ENCODE results near the gene SIRPA. TPM values are rescaled to one million over a fixed set of nuclear protein-coding genes. Genes with fewer than 3 reads are reported as not detected.

The SIRPA gene
- polyA plus RNA-seq, 4 donors = 11.4 to 40.8 (median 22.4) TPM

GRCh38 chr20:1941226-1941625 is 46.0 kb downstream of the SIRPA start:
- H3K9me3 ChIP-seq (ENCODE audit: control insufficient read depth in 2 of 2, insufficient read depth in 1 of 2, low read depth in 1 of 2, low read length in 1 of 2) = no peaks in the 10 kb centered on the region
- H3K27me3 ChIP-seq (ENCODE audit: control insufficient read depth in 3 of 3, insufficient read depth in 3 of 3, low read length in 3 of 3) = peaks cover 0 to 5% (median 0%) of the 10 kb centered on the region in 3 donors
- peaks cover 0 to 20% (median 0%) of the 10 kb centered on the region in 3 donors for H3K36me3 ChIP-seq (ENCODE audit: control insufficient read depth in 3 of 3, insufficient read depth in 2 of 3, low read depth in 1 of 3, low read length in 3 of 3)
- H3K27ac ChIP-seq (ENCODE audit: low read depth in 1 of 3, low read length in 2 of 3) = no peak overlapping the region
- 58 to 70% (median 68%) methylated on average over 8 of the region's 8 CpGs for WGBS, 3 donors
- H3K4me1 ChIP-seq (ENCODE audit: control insufficient read depth in 3 of 3, insufficient read depth in 2 of 3, low read depth in 1 of 3, low read length in 2 of 3) = peaks cover 0 to 27% (median 2%) of the 10 kb centered on the region in 3 donors
- H3K4me3 ChIP-seq (ENCODE audit: low read depth in 1 of 3, low read length in 3 of 3) = no peak overlapping the region
- DNase-seq (no peak), FAIRE-seq (no peak)

GRCh38 chr20:1942061-1942460 is 46.9 kb downstream of the SIRPA start:
- 83 to 84% (median 83%) methylated on average over 7 of the region's 7 CpGs for WGBS, 3 donors
- FAIRE-seq (no peak), DNase-seq (no peak)
- H3K36me3 ChIP-seq (ENCODE audit: control insufficient read depth in 3 of 3, insufficient read depth in 2 of 3, low read depth in 1 of 3, low read length in 3 of 3) = peaks cover 0 to 20% (median 0%) of the 10 kb centered on the region in 3 donors
- no peaks in the 10 kb centered on the region for H3K9me3 ChIP-seq (ENCODE audit: control insufficient read depth in 2 of 2, insufficient read depth in 1 of 2, low read depth in 1 of 2, low read length in 1 of 2)
- H3K27me3 ChIP-seq (ENCODE audit: control insufficient read depth in 3 of 3, insufficient read depth in 3 of 3, low read length in 3 of 3) = peaks cover 0 to 13% (median 2%) of the 10 kb centered on the region in 3 donors
- H3K4me1 ChIP-seq (ENCODE audit: control insufficient read depth in 3 of 3, insufficient read depth in 2 of 3, low read depth in 1 of 3, low read length in 2 of 3) = peaks cover 0 to 33% (median 2%) of the 10 kb centered on the region in 3 donors
- no peak overlapping the region for H3K27ac ChIP-seq (ENCODE audit: low read depth in 1 of 3, low read length in 2 of 3)
- H3K4me3 ChIP-seq (ENCODE audit: low read depth in 1 of 3, low read length in 3 of 3) = no peak overlapping the region

- H3K4me3 ChIP-seq (ENCODE audit: low read depth in 1 of 3, low read length in 3 of 3) = no peak overlapping the region
- H3K4me1 ChIP-seq (ENCODE audit: control insufficient read depth in 3 of 3, insufficient read depth in 2 of 3, low read depth in 1 of 3, low read length in 2 of 3) = peaks cover 0 to 37% (median 2%) of the 10 kb centered on the region in 3 donors
- peak overlapping the region in 1 of 3 donors; percentile 49 for H3K27ac ChIP-seq (ENCODE audit: low read depth in 1 of 3, low read length in 2 of 3)
- H3K27me3 ChIP-seq (ENCODE audit: control insufficient read depth in 3 of 3, insufficient read depth in 3 of 3, low read length in 3 of 3) = peaks cover 0 to 18% (median 2%) of the 10 kb centered on the region in 3 donors
- H3K36me3 ChIP-seq (ENCODE audit: control insufficient read depth in 3 of 3, insufficient read depth in 2 of 3, low read depth in 1 of 3, low read length in 3 of 3) = peaks cover 0 to 14% (median 0%) of the 10 kb centered on the region in 3 donors
- FAIRE-seq = no peak
- no peaks in the 10 kb centered on the region for H3K9me3 ChIP-seq (ENCODE audit: control insufficient read depth in 2 of 2, insufficient read depth in 1 of 2, low read depth in 1 of 2, low read length in 1 of 2)
- DNase-seq = no peak
- WGBS, 3 donors = 55 to 74% (median 59%) methylated on average over 13 of the region's 13 CpGs
Measured at GRCh38 chr20:1942486-1943274, 47.5 kb downstream of the SIRPA start.

- no peak for FAIRE-seq
- H3K36me3 ChIP-seq (ENCODE audit: control insufficient read depth in 3 of 3, insufficient read depth in 2 of 3, low read depth in 1 of 3, low read length in 3 of 3) = peaks cover 0 to 9% (median 0%) of the 10 kb centered on the region in 3 donors
- peaks cover 0 to 18% (median 2%) of the 10 kb centered on the region in 3 donors for H3K27me3 ChIP-seq (ENCODE audit: control insufficient read depth in 3 of 3, insufficient read depth in 3 of 3, low read length in 3 of 3)
- DNase-seq = peak; percentile 77
- 51 to 73% (median 62%) methylated on average over 8 of the region's 8 CpGs for WGBS, 3 donors
- H3K9me3 ChIP-seq (ENCODE audit: control insufficient read depth in 2 of 2, insufficient read depth in 1 of 2, low read depth in 1 of 2, low read length in 1 of 2) = no peaks in the 10 kb centered on the region
- H3K4me3 ChIP-seq (ENCODE audit: low read depth in 1 of 3, low read length in 3 of 3) = no peak overlapping the region
- peaks cover 0 to 37% (median 2%) of the 10 kb centered on the region in 3 donors for H3K4me1 ChIP-seq (ENCODE audit: control insufficient read depth in 3 of 3, insufficient read depth in 2 of 3, low read depth in 1 of 3, low read length in 2 of 3)
- H3K27ac ChIP-seq (ENCODE audit: low read depth in 1 of 3, low read length in 2 of 3) = peak overlapping the region in 1 of 3 donors; percentile 49
Measured at GRCh38 chr20:1943275-1944002, 48.2 kb downstream of the SIRPA start.

DNA sequence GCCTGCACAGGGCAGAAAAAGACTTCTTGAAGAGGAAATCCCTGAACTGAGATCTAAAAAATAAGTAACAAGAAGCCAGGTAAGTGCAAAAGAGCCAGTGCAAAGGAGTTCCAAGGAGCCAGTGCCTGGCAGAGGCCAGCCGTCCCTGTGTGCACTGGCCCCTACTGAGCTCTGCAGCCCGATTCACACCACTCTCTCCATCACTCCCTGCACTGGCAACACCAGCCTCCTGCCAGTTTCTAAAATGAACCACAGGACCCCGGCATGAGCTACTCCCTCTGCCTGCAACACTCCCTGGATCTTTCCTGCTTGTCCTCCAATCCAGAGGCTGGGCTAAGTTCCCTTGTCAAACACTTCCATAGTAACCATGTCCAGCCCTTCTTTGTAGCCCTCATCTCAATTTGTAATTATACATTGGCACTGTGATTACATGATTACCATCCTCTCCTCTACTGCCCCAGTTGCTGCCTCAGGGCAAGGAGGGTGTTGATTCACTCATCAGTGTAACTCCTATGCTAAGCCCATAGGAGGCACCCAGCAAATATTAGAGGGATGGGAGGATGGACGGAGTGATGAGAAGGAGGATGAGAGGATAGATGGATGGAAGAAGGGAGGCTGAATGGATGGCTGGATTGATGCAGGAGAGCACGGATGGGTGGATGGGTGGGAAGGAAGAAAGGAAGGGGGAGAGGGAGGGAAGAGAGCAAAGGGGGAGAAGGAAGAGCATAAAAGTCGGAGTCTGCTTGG is 49.3 kb downstream of the SIRPA start:
- WGBS, 3 donors = 76 to 85% (median 84%) methylated on average over 6 of the region's 6 CpGs

DNA sequence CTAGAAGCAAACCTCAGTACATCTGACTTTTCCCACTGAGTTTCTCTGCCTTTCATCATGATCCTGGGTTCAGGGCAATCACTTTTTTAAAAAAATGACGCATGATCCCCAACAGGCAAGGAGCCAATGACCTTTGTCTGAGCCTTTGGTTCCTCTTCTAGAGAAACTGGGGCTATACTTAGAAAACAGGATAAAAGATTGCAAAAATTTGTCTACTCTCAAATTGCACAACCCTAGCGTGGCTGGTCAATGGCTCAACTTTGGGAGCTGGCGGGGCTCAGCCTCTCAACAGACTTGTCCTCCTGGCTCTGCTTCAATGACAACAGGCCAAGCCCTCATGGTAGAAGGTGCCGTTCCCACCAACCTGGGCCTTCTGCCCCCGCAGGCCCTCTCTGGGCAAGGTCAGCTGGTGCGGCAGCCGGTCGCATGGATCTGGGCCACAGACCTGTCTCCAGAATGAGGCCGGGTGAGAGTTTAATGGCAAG is 50.0 kb downstream of the SIRPA start:
- no peak for DNase-seq
- peaks cover 0 to 18% (median 2%) of the 10 kb centered on the region in 3 donors for H3K27me3 ChIP-seq (ENCODE audit: control insufficient read depth in 3 of 3, insufficient read depth in 3 of 3, low read length in 3 of 3)
- WGBS, 3 donors = 75 to 81% (median 78%) methylated on average over 9 of the region's 9 CpGs
- H3K4me1 ChIP-seq (ENCODE audit: control insufficient read depth in 3 of 3, insufficient read depth in 2 of 3, low read depth in 1 of 3, low read length in 2 of 3) = peaks cover 0 to 37% (median 2%) of the 10 kb centered on the region in 3 donors
- no peaks in the 10 kb centered on the region for H3K9me3 ChIP-seq (ENCODE audit: control insufficient read depth in 2 of 2, insufficient read depth in 1 of 2, low read depth in 1 of 2, low read length in 1 of 2)
- no peak for FAIRE-seq
- H3K27ac ChIP-seq (ENCODE audit: low read depth in 1 of 3, low read length in 2 of 3) = peak overlapping the region in 1 of 3 donors; percentile 60
- no peak overlapping the region for H3K4me3 ChIP-seq (ENCODE audit: low read depth in 1 of 3, low read length in 3 of 3)
- H3K36me3 ChIP-seq (ENCODE audit: control insufficient read depth in 3 of 3, insufficient read depth in 2 of 3, low read depth in 1 of 3, low read length in 3 of 3) = no peaks in the 10 kb centered on the region

More for the DNA sequence above, 49.3 kb downstream of the SIRPA start:
- no peak for FAIRE-seq
- no peak overlapping the region for H3K4me3 ChIP-seq (ENCODE audit: low read depth in 1 of 3, low read length in 3 of 3)
- H3K36me3 ChIP-seq (ENCODE audit: control insufficient read depth in 3 of 3, insufficient read depth in 2 of 3, low read depth in 1 of 3, low read length in 3 of 3) = no peaks in the 10 kb centered on the region
- H3K9me3 ChIP-seq (ENCODE audit: control insufficient read depth in 2 of 2, insufficient read depth in 1 of 2, low read depth in 1 of 2, low read length in 1 of 2) = no peaks in the 10 kb centered on the region
- H3K27ac ChIP-seq (ENCODE audit: low read depth in 1 of 3, low read length in 2 of 3) = peak overlapping the region in 2 of 3 donors; percentile 18 to 38
- peaks cover 0 to 37% (median 2%) of the 10 kb centered on the region in 3 donors for H3K4me1 ChIP-seq (ENCODE audit: control insufficient read depth in 3 of 3, insufficient read depth in 2 of 3, low read depth in 1 of 3, low read length in 2 of 3)
- peaks cover 0 to 18% (median 2%) of the 10 kb centered on the region in 3 donors for H3K27me3 ChIP-seq (ENCODE audit: control insufficient read depth in 3 of 3, insufficient read depth in 3 of 3, low read length in 3 of 3)
- no peak for DNase-seq

GRCh38 chr20:1945660-1946059 is 50.5 kb downstream of the SIRPA start:
- Histone ChIP-seq H3K9me3 (ENCODE audit: control insufficient read depth in 2 of 2, insufficient read depth in 1 of 2, low read depth in 1 of 2, low read length in 1 of 2) (no peaks in the 10 kb centered on the region), H3K36me3 (ENCODE audit: control insufficient read depth in 3 of 3, insufficient read depth in 2 of 3, low read depth in 1 of 3, low read length in 3 of 3) (no peaks in the 10 kb centered on the region), H3K27me3 (ENCODE audit: control insufficient read depth in 3 of 3, insufficient read depth in 3 of 3, low read length in 3 of 3) (peaks cover 0 to 18% (median 2%) of the 10 kb centered on the region in 3 donors), H3K4me1 (ENCODE audit: control insufficient read depth in 3 of 3, insufficient read depth in 2 of 3, low read depth in 1 of 3, low read length in 2 of 3) (peaks cover 0 to 37% (median 2%) of the 10 kb centered on the region in 3 donors), H3K4me3 (ENCODE audit: low read depth in 1 of 3, low read length in 3 of 3) (no peak overlapping the region), H3K27ac (ENCODE audit: low read depth in 1 of 3, low read length in 2 of 3) (peak overlapping the region in 1 of 3 donors; percentile 60)
- 60 to 74% (median 65%) methylated on average over 7 of the region's 7 CpGs for WGBS, 3 donors
- FAIRE-seq (no peak), DNase-seq (no peak)

- Histone ChIP-seq H3K27ac (ENCODE audit: low read depth in 1 of 3, low read length in 2 of 3) (peak overlapping the region in 1 of 3 donors; percentile 48), H3K36me3 (ENCODE audit: control insufficient read depth in 3 of 3, insufficient read depth in 2 of 3, low read depth in 1 of 3, low read length in 3 of 3) (no peaks in the 10 kb centered on the region), H3K9me3 (ENCODE audit: control insufficient read depth in 2 of 2, insufficient read depth in 1 of 2, low read depth in 1 of 2, low read length in 1 of 2) (no peaks in the 10 kb centered on the region), H3K4me3 (ENCODE audit: low read depth in 1 of 3, low read length in 3 of 3) (no peak overlapping the region), H3K4me1 (ENCODE audit: control insufficient read depth in 3 of 3, insufficient read depth in 2 of 3, low read depth in 1 of 3, low read length in 2 of 3) (peaks cover 0 to 37% (median 2%) of the 10 kb centered on the region in 3 donors), H3K27me3 (ENCODE audit: control insufficient read depth in 3 of 3, insufficient read depth in 3 of 3, low read length in 3 of 3) (peaks cover 0 to 18% (median 2%) of the 10 kb centered on the region in 3 donors)
- no peak for DNase-seq
- FAIRE-seq = no peak
- 17 to 55% (median 30%) methylated on average over 7 of the region's 7 CpGs for WGBS, 3 donors
Measured at GRCh38 chr20:1946442-1946761, 51.2 kb downstream of the SIRPA start.

Measured in small intestine (tissue), 7 donors.